Activated T-helper 17 cell treated with anti-CD3 and anti-CD28 coated beads, Interleukin-2, amount 50 U/mL, for 72 hours (primary cell): ENCODE measurements around the gene TXN2. TPM values are rescaled to one million over a fixed set of nuclear protein-coding genes. Genes with fewer than 3 reads are reported as not detected.
"Not testable (repeated sequence)": the region's sequence is repeated elsewhere in the genome, so short reads cannot be mapped to it uniquely, and the experiment has no call there.

Experiments
- ATAC-seq: fragments of 150-1000 bp; cut with Tn5 transposase; replicated peaks from 2 replicates; pipeline ENCODE4 v1.10.0; 2021; ENCODE audit warnings: mild to moderate bottlenecking, moderate library complexity
- H3K27ac Mint-ChIP-seq: one replicate; pipeline ENCODE4 v1.8.0; 2022; ENCODE audit warnings: mixed read lengths
- H3K27me3 Mint-ChIP-seq: one replicate; pipeline ENCODE4 v1.8.0; 2022; ENCODE audit warnings: mixed read lengths
- H3K36me3 Mint-ChIP-seq: one replicate; pipeline ENCODE4 v1.8.0; 2022; ENCODE audit warnings: low read depth, mild to moderate bottlenecking, mixed read lengths
- H3K4me1 Mint-ChIP-seq: one replicate; pipeline ENCODE4 v1.8.0; 2022; ENCODE audit warnings: mixed read lengths
- H3K4me3 Mint-ChIP-seq: one replicate; pipeline ENCODE4 v1.8.0; 2022; ENCODE audit warnings: mild to moderate bottlenecking, mixed read lengths
- H3K9me3 Mint-ChIP-seq: one replicate; pipeline ENCODE4 v1.8.0; 2022; ENCODE audit warnings: mixed read lengths
- total RNA-seq, 2 donors: library from RNA; stranded (reverse); gene quantifications; one replicate each; pipeline ENCODE4 v1.2.3, GENCODE V29; 2022

Gene TXN2
- total RNA-seq, 2 donors from 2014 or later: 87.9 to 114 TPM

DNA sequence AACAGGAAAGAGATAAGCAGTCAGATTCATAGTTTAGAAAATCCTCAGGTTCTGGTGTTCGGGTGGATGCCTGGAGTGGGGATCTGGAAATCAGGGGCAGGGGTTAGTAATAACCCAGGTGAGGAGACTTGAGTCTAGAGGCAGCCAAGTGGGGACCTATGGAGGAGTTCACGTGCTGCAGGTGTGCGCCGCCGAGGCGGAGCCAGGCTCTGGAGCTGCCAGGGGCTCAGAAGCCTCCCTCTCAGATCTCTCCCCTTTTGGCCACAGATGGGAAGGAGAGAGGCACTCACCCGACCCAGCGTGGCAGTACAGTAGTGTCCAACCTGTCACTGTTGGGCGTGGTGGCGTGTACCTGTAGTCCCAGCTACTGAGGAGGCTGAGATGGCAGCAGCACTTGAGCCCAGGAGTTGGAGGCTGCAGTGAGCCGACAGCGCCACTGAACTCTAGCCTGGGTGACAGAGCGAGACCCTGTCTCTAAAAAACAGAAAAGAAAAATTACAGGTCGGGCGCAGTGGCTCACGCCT lies 27.5 kb downstream of the TXN2 start:
- no peak for ATAC-seq
- H3K27me3 Mint-ChIP-seq: no peaks in the 10 kb centered on the region
- no peaks in the 10 kb centered on the region for H3K9me3 Mint-ChIP-seq
- peaks cover 10% of the 10 kb centered on the region for H3K4me1 Mint-ChIP-seq
- no peaks in the 10 kb centered on the region for H3K36me3 Mint-ChIP-seq
- H3K27ac Mint-ChIP-seq: no peak overlapping the region
- peak overlapping the region; percentile 77 for H3K4me3 Mint-ChIP-seq

DNA sequence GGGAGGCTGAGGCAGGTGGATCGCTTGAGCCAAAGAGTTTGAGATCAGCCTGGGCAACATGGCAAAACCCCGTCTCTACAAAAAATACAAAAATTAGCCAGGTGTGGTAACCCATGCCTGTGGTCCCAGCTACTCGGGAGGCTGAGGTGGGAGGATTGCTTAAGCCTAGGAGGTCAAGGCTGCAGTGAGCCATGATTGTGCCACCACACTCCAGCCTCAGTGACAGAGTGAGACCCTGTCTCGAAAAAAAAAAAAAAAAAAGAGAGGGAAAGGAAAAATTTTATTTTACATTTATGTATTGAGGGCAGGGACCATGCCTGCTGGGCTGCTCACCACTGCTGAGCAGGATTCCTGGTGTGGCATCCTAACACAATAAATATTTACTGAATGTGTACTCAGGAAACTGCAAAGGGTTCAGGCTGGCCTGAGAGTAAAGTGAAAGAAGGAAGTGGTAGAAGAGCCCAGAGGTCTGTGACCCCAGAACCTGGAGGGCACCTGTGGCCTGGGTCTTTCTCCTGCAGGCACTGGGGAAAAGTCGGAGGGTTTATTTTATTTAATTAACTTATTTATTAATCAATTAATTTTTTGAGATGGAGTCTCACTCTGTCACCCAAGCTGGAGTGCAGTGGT lies 28.3 kb downstream of the TXN2 start:
- not testable (repeated sequence) for ATAC-seq, H3K4me1 Mint-ChIP-seq, H3K27me3 Mint-ChIP-seq, H3K36me3 Mint-ChIP-seq, H3K9me3 Mint-ChIP-seq
- Mint-ChIP-seq H3K27ac (peak overlapping the region; percentile 78), H3K4me3 (peak overlapping the region; percentile 77)

- peak overlapping the region; percentile 87 for H3K27ac Mint-ChIP-seq
- peak overlapping the region; percentile 77 for H3K4me3 Mint-ChIP-seq
- peaks cover 10% of the 10 kb centered on the region for H3K4me1 Mint-ChIP-seq
- no peaks in the 10 kb centered on the region for H3K9me3 Mint-ChIP-seq
- ATAC-seq: peak; percentile 9
- no peaks in the 10 kb centered on the region for H3K36me3 Mint-ChIP-seq
- no peaks in the 10 kb centered on the region for H3K27me3 Mint-ChIP-seq
Observed at GRCh38 chr22:36452250-36452977, 29.0 kb downstream of the TXN2 start.

GRCh38 chr22:36450923-36451322 lies 30.5 kb downstream of the TXN2 start:
- H3K27me3 Mint-ChIP-seq, H3K4me1 Mint-ChIP-seq, H3K9me3 Mint-ChIP-seq, ATAC-seq, H3K36me3 Mint-ChIP-seq: not testable (repeated sequence)
- H3K27ac Mint-ChIP-seq: peak overlapping the region; percentile 87
- peak overlapping the region; percentile 77 for H3K4me3 Mint-ChIP-seq

DNA sequence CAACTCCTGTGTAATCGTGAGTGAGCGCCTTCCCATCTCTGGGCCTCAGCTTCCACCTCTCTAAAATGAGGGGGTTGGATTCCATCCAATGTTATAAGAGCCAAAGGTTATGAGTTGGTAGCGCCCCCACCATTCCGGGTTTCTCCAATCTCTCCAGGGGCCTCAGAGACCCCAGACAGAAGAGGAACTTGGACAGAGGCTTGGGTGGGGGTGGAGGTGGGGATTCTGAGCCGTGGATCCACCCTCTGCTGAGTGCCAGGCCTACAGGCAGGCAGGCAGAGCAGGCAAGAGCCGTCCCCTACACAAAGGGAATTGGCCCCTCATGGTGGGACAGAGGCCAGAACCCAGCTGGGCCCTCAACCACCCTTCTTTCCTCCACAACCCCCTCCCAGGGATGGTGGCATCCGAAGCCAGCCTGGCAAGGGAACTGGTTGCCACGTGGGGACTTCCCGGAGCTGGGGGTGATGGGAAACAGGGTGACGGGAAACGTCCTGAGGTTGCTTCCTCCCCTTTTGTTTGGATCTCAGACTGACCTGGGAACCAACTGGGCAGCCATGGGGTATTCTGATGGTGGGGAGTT lies 31.8 kb downstream of the TXN2 start:
- Mint-ChIP-seq H3K36me3 (no peaks in the 10 kb centered on the region), H3K27me3 (no peaks in the 10 kb centered on the region), H3K27ac (no peak overlapping the region), H3K4me1 (peaks cover 10% of the 10 kb centered on the region), H3K4me3 (no peak overlapping the region), H3K9me3 (no peaks in the 10 kb centered on the region)
- ATAC-seq: no peak

DNA sequence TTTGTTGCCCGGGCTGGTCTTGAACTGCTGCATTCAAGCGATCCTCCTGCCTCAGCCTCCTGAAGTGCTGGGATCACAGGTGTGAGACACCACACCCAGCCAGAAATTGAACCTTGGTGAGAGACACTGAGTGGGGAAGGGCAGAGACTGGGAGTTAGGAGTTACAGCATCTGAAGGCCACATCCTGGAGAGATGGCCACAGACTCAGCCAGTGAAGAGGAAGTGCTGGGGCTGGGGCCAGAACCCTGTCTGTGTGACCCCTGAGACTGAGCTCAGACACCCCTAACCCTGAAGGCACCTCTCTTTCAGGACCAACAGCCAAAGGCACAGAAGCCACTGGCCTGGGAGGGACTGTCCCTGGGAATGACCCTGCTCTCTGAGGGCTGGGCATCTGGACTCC lies 33.8 kb downstream of the TXN2 start:
- Mint-ChIP-seq H3K4me3 (no peak overlapping the region), H3K27me3 (no peaks in the 10 kb centered on the region), H3K36me3 (no peaks in the 10 kb centered on the region), H3K4me1 (peaks cover 10% of the 10 kb centered on the region), H3K9me3 (no peaks in the 10 kb centered on the region), H3K27ac (no peak overlapping the region)
- ATAC-seq: no peak

- ATAC-seq: no peak
- H3K4me3 Mint-ChIP-seq: no peak overlapping the region
Observed at GRCh38 chr22:36445158-36445668, 36.2 kb downstream of the TXN2 start.

GRCh38 chr22:36443198-36443770 lies 38.2 kb downstream of the TXN2 start:
- Mint-ChIP-seq H3K4me1 (peaks cover 11% of the 10 kb centered on the region), H3K9me3 (no peaks in the 10 kb centered on the region), H3K4me3 (no peak overlapping the region), H3K27ac (peak overlapping the region; percentile 54), H3K36me3 (no peaks in the 10 kb centered on the region), H3K27me3 (no peaks in the 10 kb centered on the region)
- ATAC-seq: no peak

More at GRCh38 chr22:36445158-36445668, 36.2 kb downstream of the TXN2 start:
- Mint-ChIP-seq H3K27ac (no peak overlapping the region), H3K9me3 (no peaks in the 10 kb centered on the region), H3K36me3 (no peaks in the 10 kb centered on the region), H3K4me1 (peaks cover 5% of the 10 kb centered on the region), H3K27me3 (no peaks in the 10 kb centered on the region)

DNA sequence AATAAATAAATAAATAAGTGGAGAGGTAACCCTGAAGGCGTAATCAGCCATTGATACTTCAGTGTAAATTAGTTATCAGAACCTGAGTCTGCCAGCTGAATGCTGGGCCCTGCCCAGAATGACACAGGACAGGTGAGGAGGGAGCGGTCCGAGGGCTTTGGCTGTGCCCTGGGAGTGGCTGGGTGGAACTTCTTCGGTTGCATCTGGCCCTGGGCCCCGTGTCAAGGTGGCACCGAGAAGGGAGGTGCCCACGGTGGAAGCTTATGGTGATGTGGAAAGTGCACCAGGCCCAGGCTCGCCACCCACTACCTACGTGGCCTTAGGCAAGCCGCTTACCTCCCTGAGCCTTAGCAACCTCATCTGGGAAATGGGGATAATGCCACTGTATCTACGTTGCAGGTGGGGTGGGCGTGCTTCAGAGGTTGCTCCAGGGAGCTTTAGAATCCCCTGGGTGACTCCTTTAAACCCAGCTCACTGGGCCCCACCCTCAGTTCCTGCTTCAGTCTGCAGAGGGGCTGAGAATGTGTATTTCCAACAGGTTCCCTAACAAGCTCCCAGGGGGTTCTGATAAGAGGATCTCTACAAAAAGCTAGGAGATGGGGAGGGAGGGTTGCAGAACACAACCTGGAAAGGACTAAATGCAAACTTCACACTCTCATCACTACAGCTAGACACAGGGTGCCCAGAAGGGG lies 38.8 kb downstream of the TXN2 start:
- Mint-ChIP-seq H3K36me3 (no peaks in the 10 kb centered on the region), H3K4me1 (peaks cover 11% of the 10 kb centered on the region), H3K4me3 (no peak overlapping the region), H3K27ac (no peak overlapping the region), H3K27me3 (no peaks in the 10 kb centered on the region), H3K9me3 (no peaks in the 10 kb centered on the region)
- no peak for ATAC-seq

- no peaks in the 10 kb centered on the region for H3K36me3 Mint-ChIP-seq
- no peaks in the 10 kb centered on the region for H3K27me3 Mint-ChIP-seq
- peak overlapping the region; percentile 87 for H3K27ac Mint-ChIP-seq
- peaks cover 20% of the 10 kb centered on the region for H3K4me1 Mint-ChIP-seq
- peak overlapping the region; percentile 38 for H3K4me3 Mint-ChIP-seq
- H3K9me3 Mint-ChIP-seq: no peaks in the 10 kb centered on the region
- peak; percentile 62 for ATAC-seq
Observed at GRCh38 chr22:36440429-36441002, 40.9 kb downstream of the TXN2 start.

GRCh38 chr22:36439481-36440271 lies 41.8 kb downstream of the TXN2 start:
- no peaks in the 10 kb centered on the region for H3K36me3 Mint-ChIP-seq
- ATAC-seq: peak; percentile 62
- no peaks in the 10 kb centered on the region for H3K9me3 Mint-ChIP-seq
- H3K4me3 Mint-ChIP-seq: peak overlapping the region; percentile 10
- H3K27ac Mint-ChIP-seq: peak overlapping the region; percentile 35
- no peaks in the 10 kb centered on the region for H3K27me3 Mint-ChIP-seq
- H3K4me1 Mint-ChIP-seq: peaks cover 22% of the 10 kb centered on the region

GRCh38 chr22:36435516-36436415 lies 45.7 kb downstream of the TXN2 start:
- peak; percentile 78 for ATAC-seq
- H3K4me1 Mint-ChIP-seq: peaks cover 26% of the 10 kb centered on the region
- H3K4me3 Mint-ChIP-seq: peak overlapping the region; percentile 77
- no peaks in the 10 kb centered on the region for H3K36me3 Mint-ChIP-seq
- no peaks in the 10 kb centered on the region for H3K9me3 Mint-ChIP-seq
- peak overlapping the region; percentile 84 for H3K27ac Mint-ChIP-seq
- H3K27me3 Mint-ChIP-seq: no peaks in the 10 kb centered on the region
